K562 (cell line): Measurements from ENCODE around the gene MMP11.

ENCODE experiments used
- CEBPB ChIP-seq: fragments of 450-650 bp; IDR thresholded peaks from 2 replicates; pipeline ENCODE4 v1.6.1; 2016; ENCODE audit warnings: missing genetic modification characterization, missing compliant biosample characterization
- ELF1 ChIP-seq: fragments of 200-800 bp; sonication (Bioruptor generic); IDR thresholded peaks from 2 replicates; pipeline ENCODE4 v1.6.1; 2016; ENCODE audit warnings: missing genetic modification characterization, missing compliant biosample characterization
- EP300 ChIP-seq: IDR thresholded peaks from 2 replicates; pipeline ENCODE4 v1.6.1; 2012; ENCODE audit warnings: low read length, improper control_type of control experiment
- FOXM1 ChIP-seq, 2 experiments: fragments of 450-650 bp in 1 of 2; sonication (generic) in 1 of 2; formaldehyde crosslinking in 1 of 2; IDR thresholded peaks; 2 replicates each; pipeline versions ENCODE4 v1.6.1 to v1.9.0; 2017 to 2022; ENCODE audit warnings: low read depth in 2 of 2, mild to moderate bottlenecking in 2 of 2, missing genetic modification reagents in 1 of 2, moderate library complexity in 1 of 2
- GABPA ChIP-seq: fragments of 200-800 bp; sonication (Bioruptor generic); conservative IDR thresholded peaks from 2 replicates; pipeline ENCODE4 v1.6.1; 2016; ENCODE audit warnings: low read depth, missing genetic modification characterization, missing compliant biosample characterization
- MLLT1 ChIP-seq, 2 experiments: fragments of 450-650 bp; IDR thresholded peaks; 2 replicates each; pipeline ENCODE4 v1.6.1; 2016
- MNT ChIP-seq, 2 experiments: fragments of 450-650 bp; conservative IDR thresholded peaks; 2 replicates each; pipeline ENCODE4 v1.6.1; 2017; ENCODE audit warnings: mild to moderate bottlenecking in 2 of 2, moderate library complexity in 2 of 2
- NFATC3 ChIP-seq: fragments of 450-650 bp; IDR thresholded peaks from 2 replicates; pipeline ENCODE4 v1.6.1; 2017; ENCODE audit warnings: mild to moderate bottlenecking
- POLR2A ChIP-seq: fragments of 450-650 bp; conservative IDR thresholded peaks from 2 replicates; pipeline ENCODE4 v1.6.1; 2016
- RREB1 ChIP-seq: fragments of 250-450 bp; sonication (Bioruptor Pico); IDR thresholded peaks from 2 replicates; pipeline ENCODE4 v1.4.0; 2020
- TF ChIP-seq, protein P1 (sequence below), 3 experiments: IDR thresholded peaks in 2 of 3; conservative IDR thresholded peaks in 1 of 3; 2 replicates each; pipeline ENCODE4 v1.5.1; 2011 to 2012; ENCODE audit warnings: low read length in 3 of 3, mild to moderate bottlenecking in 3 of 3, control low read depth in 2 of 3, improper control_type of control experiment in 1 of 3, inconsistent platforms in 1 of 3, low read depth in 1 of 3, mixed read lengths in 1 of 3, moderate library complexity in 1 of 3; ENCODE audit not compliant: insufficient read depth in 2 of 3

DNA sequence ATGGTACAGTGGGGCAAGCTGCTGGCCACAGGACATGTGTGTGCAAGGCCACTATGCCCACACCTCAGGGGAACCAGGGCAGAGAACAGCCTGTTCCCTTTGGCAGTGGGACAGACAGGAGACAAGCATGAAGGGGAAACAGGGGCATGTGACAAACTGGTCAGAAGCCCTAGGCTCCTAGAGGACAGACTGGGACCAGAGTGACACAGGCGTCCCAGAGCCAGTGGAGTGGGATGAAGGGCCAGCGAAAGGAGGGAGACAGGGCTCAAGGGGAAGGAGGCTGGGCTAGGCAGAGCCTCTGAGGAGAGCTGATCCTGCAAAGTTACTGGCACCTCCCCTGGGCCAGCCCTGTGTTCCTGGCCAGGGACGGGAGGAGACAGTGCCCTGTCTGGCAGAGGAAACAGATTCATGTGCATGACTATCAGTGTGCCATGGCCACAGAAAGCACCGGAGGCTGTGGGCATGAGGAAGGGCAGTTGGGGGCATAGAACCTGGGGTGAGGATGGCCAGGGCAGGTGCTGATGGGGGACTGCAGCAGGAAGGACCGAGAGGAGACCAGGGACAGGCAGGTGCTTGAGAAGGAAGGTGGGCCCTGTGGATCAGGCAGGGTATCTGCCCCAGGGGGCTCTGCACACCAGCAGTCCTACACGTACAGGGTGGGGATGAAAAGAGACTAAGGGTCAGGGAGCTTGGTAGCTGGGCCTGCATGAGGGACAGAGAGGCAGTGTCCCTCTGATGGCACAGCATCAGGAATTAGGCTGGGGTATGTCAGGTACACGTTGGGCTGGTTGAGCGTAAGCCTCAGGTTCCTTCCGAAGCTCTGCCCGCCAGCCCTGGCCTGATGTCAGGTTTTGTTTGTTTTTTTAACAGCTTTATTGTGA, 56.4 kb downstream of the MMP11 start:
- TF ChIP-seq GABPA: no peak
- no peak for TF ChIP-seq NFATC3
- no peak for TF ChIP-seq MLLT1 (IDR thresholded peaks at IDR 0.05)
- TF ChIP-seq CEBPB (tag): no peak
- TF ChIP-seq POLR2A: no peak
- TF ChIP-seq, protein P1, sequence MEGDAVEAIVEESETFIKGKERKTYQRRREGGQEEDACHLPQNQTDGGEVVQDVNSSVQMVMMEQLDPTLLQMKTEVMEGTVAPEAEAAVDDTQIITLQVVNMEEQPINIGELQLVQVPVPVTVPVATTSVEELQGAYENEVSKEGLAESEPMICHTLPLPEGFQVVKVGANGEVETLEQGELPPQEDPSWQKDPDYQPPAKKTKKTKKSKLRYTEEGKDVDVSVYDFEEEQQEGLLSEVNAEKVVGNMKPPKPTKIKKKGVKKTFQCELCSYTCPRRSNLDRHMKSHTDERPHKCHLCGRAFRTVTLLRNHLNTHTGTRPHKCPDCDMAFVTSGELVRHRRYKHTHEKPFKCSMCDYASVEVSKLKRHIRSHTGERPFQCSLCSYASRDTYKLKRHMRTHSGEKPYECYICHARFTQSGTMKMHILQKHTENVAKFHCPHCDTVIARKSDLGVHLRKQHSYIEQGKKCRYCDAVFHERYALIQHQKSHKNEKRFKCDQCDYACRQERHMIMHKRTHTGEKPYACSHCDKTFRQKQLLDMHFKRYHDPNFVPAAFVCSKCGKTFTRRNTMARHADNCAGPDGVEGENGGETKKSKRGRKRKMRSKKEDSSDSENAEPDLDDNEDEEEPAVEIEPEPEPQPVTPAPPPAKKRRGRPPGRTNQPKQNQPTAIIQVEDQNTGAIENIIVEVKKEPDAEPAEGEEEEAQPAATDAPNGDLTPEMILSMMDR (IDR thresholded peaks at IDR 0.05 in 2 of 3, conservative IDR thresholded peaks at IDR 0.05 in 1 of 3; ENCODE audit: insufficient read depth in 2 of 3, low read depth in 1 of 3, low read length in 3 of 3): no peak
- no peak for TF ChIP-seq MNT (conservative IDR thresholded peaks at IDR 0.05)
- TF ChIP-seq EP300: no peak
- no peak for TF ChIP-seq RREB1 (CRISPR knock-in tag)
- TF ChIP-seq FOXM1 (IDR thresholded peaks at IDR 0.05; ENCODE audit: low read depth): no peak
- no peak for TF ChIP-seq FOXM1 (CRISPR knock-in tag; IDR thresholded peaks at IDR 0.05; ENCODE audit: low read depth)
- TF ChIP-seq ELF1: no peak
